Renal cortex interstitium (tissue), 15 donors: ENCODE results near the gene C3orf49. TPM values are rescaled to one million over a fixed set of nuclear protein-coding genes. Genes with fewer than 3 reads are reported as not detected.

Experiments
- DNase-seq, 11 donors: peaks; one replicate each; pipeline ENCODE4 v3.0.0-alpha.2; 2013; ENCODE audit warnings: low read depth in 9 of 11, low spot score in 4 of 11; ENCODE audit errors: extremely low read depth in 1 of 11
- long read RNA-seq, 16 experiments: transcript quantifications; one replicate each; lab custom pipeline, GENCODE V29; 2026
- polyA plus RNA-seq, 3 donors: library from polyadenylated mRNA; unstranded; fragments of 120-200 nt; gene quantifications; one replicate each; pipeline ENCODE4 v1.2.1, GENCODE V29; 2013; ENCODE audit not compliant: insufficient read length in 3 of 3

The C3orf49 gene
- polyA plus RNA-seq = under 1 TPM; 0.20 to 0.68 (median 0.48) TPM
- long read RNA-seq, donor 1 = 0 reads
- long read RNA-seq, donor 2, partial matches to known transcripts = 60 of 112 reads
- long read RNA-seq, donor 2, other reads (novel, unspliced or antisense) = 52 of 112 reads
- long read RNA-seq, donor 3 = 0 reads
- long read RNA-seq, donor 4 = 0 reads
- long read RNA-seq, donor 5 = 0 reads
- long read RNA-seq, donor 6, partial matches to known transcripts = 36 of 104 reads
- long read RNA-seq, donor 6, other reads (novel, unspliced or antisense) = 68 of 104 reads
- long read RNA-seq, donor 7 = 0 reads
- long read RNA-seq, donor 8, partial matches to known transcripts = 220 of 292 reads
- long read RNA-seq, donor 8, other reads (novel, unspliced or antisense) = 72 of 292 reads
- long read RNA-seq, donor 9 = 0 reads
- long read RNA-seq, donor 10 = 0 reads
- long read RNA-seq, donor 11 = 0 reads
- long read RNA-seq, donor 12 = 0 reads
- long read RNA-seq, donor 13, partial matches to known transcripts = 223 of 319 reads
- long read RNA-seq, donor 13, other reads (novel, unspliced or antisense) = 96 of 319 reads
- long read RNA-seq, donor 14, partial matches to known transcripts = 60 of 128 reads
- long read RNA-seq, donor 14, other reads (novel, unspliced or antisense) = 68 of 128 reads
- long read RNA-seq, donor 15, partial matches to known transcripts = 5 of 20 reads
- long read RNA-seq, donor 15, other reads (novel, unspliced or antisense) = 15 of 20 reads
- long read RNA-seq, donor 16, partial matches to known transcripts = 140 of 359 reads
- long read RNA-seq, donor 16, other reads (novel, unspliced or antisense) = 219 of 359 reads

- DNase-seq = no peak
Measured at GRCh38 chr3:63819151-63819398, at the start of gene C3orf49. Gene C3orf49, plus strand, starts transcription at chr3:63819299. Its CDS starts 173 bp downstream, at chr3:63819472.

GRCh38 chr3:63774781-63775180 lies 44.3 kb upstream of the C3orf49 start:
- no peak for DNase-seq

- DNase-seq = no peak
Measured at GRCh38 chr3:63779227-63779626, 39.9 kb upstream of the C3orf49 start.

- no peak for DNase-seq
Measured at GRCh38 chr3:63791974-63792373, 27.1 kb upstream of the C3orf49 start.

- DNase-seq = no peak
Measured at GRCh38 chr3:63795438-63795837, 23.7 kb upstream of the C3orf49 start.

GRCh38 chr3:63798544-63798943 lies 20.6 kb upstream of the C3orf49 start:
- DNase-seq = no peak

- DNase-seq = no peak
Measured at GRCh38 chr3:63798949-63799348, 20.1 kb upstream of the C3orf49 start.

GRCh38 chr3:63800097-63800496 lies 19.0 kb upstream of the C3orf49 start:
- DNase-seq = no peak

- no peak for DNase-seq
Measured at GRCh38 chr3:63803911-63804310, 15.2 kb upstream of the C3orf49 start.

GRCh38 chr3:63807961-63808565 lies 11.0 kb upstream of the C3orf49 start:
- no peak for DNase-seq

- no peak for DNase-seq
Measured at GRCh38 chr3:63808633-63809032, 10.5 kb upstream of the C3orf49 start.

- DNase-seq = no peak
Measured at GRCh38 chr3:63809607-63810006, 9.5 kb upstream of the C3orf49 start.

GRCh38 chr3:63814237-63814636 lies 4.9 kb upstream of the C3orf49 start:
- DNase-seq = no peak

GRCh38 chr3:63817225-63817624 lies 1.9 kb upstream of the C3orf49 start:
- DNase-seq = no peak

- DNase-seq = peak; percentile 24 to 61 (median 42)
Measured at GRCh38 chr3:63818282-63819150, 583 bp upstream of the C3orf49 start.

GRCh38 chr3:63824309-63824708 lies 5.2 kb downstream of the C3orf49 start:
- no peak for DNase-seq

- DNase-seq = no peak
Measured at GRCh38 chr3:63830526-63830925, 11.4 kb downstream of the C3orf49 start.

- no peak for DNase-seq
Measured at GRCh38 chr3:63832395-63832794, 13.3 kb downstream of the C3orf49 start.

- no peak for DNase-seq
Measured at GRCh38 chr3:63841704-63842103, 22.6 kb downstream of the C3orf49 start.
